Adipocyte (in vitro differentiated cells): ENCODE measurements around the gene MAGI1.

Source experiments
- DNase-seq: peaks from one replicate; pipeline ENCODE4 v3.0.0-alpha.2; 2015; ENCODE audit warnings: low read depth
- H3K27me3 ChIP-seq: replicated peaks from 2 replicates; pipeline ENCODE4 v1.7.0; 2013; ENCODE audit warnings: mild to moderate bottlenecking, low read length, moderate library complexity; ENCODE audit not compliant: control insufficient read depth, insufficient read depth
- H3K36me3 ChIP-seq: 2 replicates; pipeline ENCODE4 v1.7.0; 2013; ENCODE audit warnings: low read length, mild to moderate bottlenecking, moderate library complexity; ENCODE audit not compliant: control insufficient read depth, insufficient read depth, severe bottlenecking
- H3K4me1 ChIP-seq: 2 replicates; pipeline ENCODE4 v1.7.0; 2013; ENCODE audit warnings: mild to moderate bottlenecking, low read length, moderate library complexity; ENCODE audit not compliant: control insufficient read depth, insufficient read depth
- H3K4me3 ChIP-seq: 2 replicates; pipeline ENCODE4 v1.7.0; 2013; ENCODE audit warnings: mild to moderate bottlenecking, low read length, moderate library complexity
- H3K9ac ChIP-seq: 2 replicates; pipeline ENCODE4 v1.7.0; 2013; ENCODE audit warnings: mild to moderate bottlenecking, low read length, moderate library complexity
- H3K9me3 ChIP-seq: 2 replicates; pipeline ENCODE4 v1.7.0; 2013; ENCODE audit warnings: mild to moderate bottlenecking, low read length, moderate library complexity; ENCODE audit not compliant: control insufficient read depth

Gene MAGI1

GRCh38 chr3:65854606-65855304, 184.0 kb downstream of the MAGI1 start:
- no peak overlapping the region for H3K4me3 ChIP-seq
- H3K9me3 ChIP-seq: no peaks in the 10 kb centered on the region
- H3K27me3 ChIP-seq: no peaks in the 10 kb centered on the region
- no peak overlapping the region for H3K9ac ChIP-seq
- no peaks in the 10 kb centered on the region for H3K36me3 ChIP-seq
- DNase-seq: no peak
- peaks cover 13% of the 10 kb centered on the region for H3K4me1 ChIP-seq

- H3K9me3 ChIP-seq: no peaks in the 10 kb centered on the region
- peak; percentile 86 for DNase-seq
- peaks cover 17% of the 10 kb centered on the region for H3K4me1 ChIP-seq
- H3K27me3 ChIP-seq: no peaks in the 10 kb centered on the region
- H3K4me3 ChIP-seq: no peak overlapping the region
- H3K36me3 ChIP-seq: no peaks in the 10 kb centered on the region
- no peak overlapping the region for H3K9ac ChIP-seq
Measured at GRCh38 chr3:65851827-65852226, 186.9 kb downstream of the MAGI1 start.

- H3K27me3 ChIP-seq: no peaks in the 10 kb centered on the region
Measured at GRCh38 chr3:65850261-65850660, 188.5 kb downstream of the MAGI1 start.

GRCh38 chr3:65848024-65848423, 190.7 kb downstream of the MAGI1 start:
- no peak overlapping the region for H3K4me3 ChIP-seq
- no peak for DNase-seq
- peaks cover 21% of the 10 kb centered on the region for H3K4me1 ChIP-seq
- H3K9me3 ChIP-seq: no peaks in the 10 kb centered on the region
- H3K27me3 ChIP-seq: no peaks in the 10 kb centered on the region
- no peaks in the 10 kb centered on the region for H3K36me3 ChIP-seq
- H3K9ac ChIP-seq: no peak overlapping the region

More at GRCh38 chr3:65850261-65850660, 188.5 kb downstream of the MAGI1 start:
- Histone ChIP-seq H3K4me3 (no peak overlapping the region), H3K4me1 (peaks cover 21% of the 10 kb centered on the region), H3K9ac (no peak overlapping the region), H3K9me3 (no peaks in the 10 kb centered on the region), H3K36me3 (no peaks in the 10 kb centered on the region)
- no peak for DNase-seq

- Histone ChIP-seq H3K27me3 (no peaks in the 10 kb centered on the region), H3K4me3 (no peak overlapping the region), H3K9ac (no peak overlapping the region), H3K4me1 (peaks cover 19% of the 10 kb centered on the region), H3K9me3 (no peaks in the 10 kb centered on the region), H3K36me3 (no peaks in the 10 kb centered on the region)
- peak; percentile 58 for DNase-seq
Measured at GRCh38 chr3:65846936-65847335, 191.8 kb downstream of the MAGI1 start.

GRCh38 chr3:65844370-65844769, 194.3 kb downstream of the MAGI1 start:
- no peaks in the 10 kb centered on the region for H3K9me3 ChIP-seq
- DNase-seq: no peak
- no peak overlapping the region for H3K9ac ChIP-seq
- no peaks in the 10 kb centered on the region for H3K36me3 ChIP-seq
- peaks cover 15% of the 10 kb centered on the region for H3K4me1 ChIP-seq
- H3K27me3 ChIP-seq: no peaks in the 10 kb centered on the region
- no peak overlapping the region for H3K4me3 ChIP-seq

GRCh38 chr3:65843732-65844131, 195.0 kb downstream of the MAGI1 start:
- Histone ChIP-seq H3K27me3 (no peaks in the 10 kb centered on the region), H3K9me3 (no peaks in the 10 kb centered on the region), H3K4me1 (peaks cover 15% of the 10 kb centered on the region), H3K9ac (no peak overlapping the region), H3K4me3 (no peak overlapping the region), H3K36me3 (no peaks in the 10 kb centered on the region)
- DNase-seq: no peak

GRCh38 chr3:65837604-65838003, 201.1 kb downstream of the MAGI1 start:
- no peaks in the 10 kb centered on the region for H3K36me3 ChIP-seq
- peaks cover 36% of the 10 kb centered on the region for H3K4me1 ChIP-seq
- DNase-seq: no peak
- H3K27me3 ChIP-seq: no peaks in the 10 kb centered on the region
- no peaks in the 10 kb centered on the region for H3K9me3 ChIP-seq
- H3K9ac ChIP-seq: no peak overlapping the region
- H3K4me3 ChIP-seq: no peak overlapping the region

- DNase-seq: no peak
- Histone ChIP-seq H3K36me3 (no peaks in the 10 kb centered on the region), H3K9me3 (no peaks in the 10 kb centered on the region), H3K27me3 (no peaks in the 10 kb centered on the region), H3K9ac (no peak overlapping the region), H3K4me1 (peaks cover 52% of the 10 kb centered on the region), H3K4me3 (no peak overlapping the region)
Measured at GRCh38 chr3:65836047-65836446, 202.7 kb downstream of the MAGI1 start.

- H3K4me3 ChIP-seq: peak overlapping the region; percentile 20
- no peaks in the 10 kb centered on the region for H3K27me3 ChIP-seq
- H3K9me3 ChIP-seq: no peaks in the 10 kb centered on the region
- H3K9ac ChIP-seq: no peak overlapping the region
- no peaks in the 10 kb centered on the region for H3K36me3 ChIP-seq
- peaks cover 64% of the 10 kb centered on the region for H3K4me1 ChIP-seq
- peak; percentile 70 for DNase-seq
Measured at GRCh38 chr3:65833761-65834505, 204.8 kb downstream of the MAGI1 start.

- Histone ChIP-seq H3K9me3 (no peaks in the 10 kb centered on the region), H3K4me1 (peaks cover 76% of the 10 kb centered on the region), H3K36me3 (no peaks in the 10 kb centered on the region), H3K4me3 (no peak overlapping the region), H3K27me3 (no peaks in the 10 kb centered on the region), H3K9ac (no peak overlapping the region)
- peak; percentile 93 for DNase-seq
Measured at GRCh38 chr3:65831733-65832425, 206.8 kb downstream of the MAGI1 start.
